EH (cell line): ENCODE results near the gene UVRAG.
"Not testable (repeated sequence)": the region's sequence is repeated elsewhere in the genome, so short reads cannot be mapped to it uniquely, and the experiment has no call there.

Experiments
- DNase-seq: peaks from one replicate; pipeline ENCODE4 v3.0.0-alpha.2; 2015; ENCODE audit warnings: low read depth

The UVRAG gene

DNA sequence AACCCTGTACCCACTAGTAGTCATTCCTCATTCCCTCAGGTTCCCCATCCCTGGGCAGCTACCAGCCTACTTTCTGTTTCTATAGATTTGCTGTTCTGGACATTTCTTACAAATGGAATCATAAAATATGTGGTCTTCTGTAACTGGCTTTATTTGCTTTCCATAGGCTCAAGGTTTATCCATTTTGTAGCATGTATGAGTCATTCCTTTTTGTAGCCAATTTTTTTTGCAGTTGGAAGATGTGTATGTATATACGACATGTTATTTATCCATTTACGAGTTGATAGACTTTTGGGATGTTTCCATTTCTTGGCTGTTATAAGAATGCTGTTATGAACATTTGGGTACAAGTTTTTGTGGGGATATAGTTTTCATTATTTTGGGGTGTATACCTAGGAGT, 260.7 kb downstream of the UVRAG start:
- DNase-seq = no peak

DNA sequence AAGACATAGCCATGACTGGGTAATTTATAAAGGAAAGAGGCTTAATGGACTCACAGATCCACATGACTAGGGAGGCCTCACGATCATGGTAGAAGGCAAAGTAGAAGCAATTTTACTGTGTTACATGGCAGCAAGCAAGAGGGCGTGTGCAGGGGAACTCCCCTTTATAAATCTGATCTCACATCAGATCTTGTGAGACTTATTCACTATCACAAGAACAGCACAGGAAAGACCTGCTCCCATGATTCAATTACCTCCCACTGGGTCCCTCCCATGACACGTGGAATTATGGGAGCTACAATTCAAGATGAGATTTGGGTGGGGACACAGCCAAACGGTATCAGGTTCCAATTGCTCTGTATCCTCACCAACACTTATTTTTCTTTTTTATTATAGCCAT, 261.2 kb downstream of the UVRAG start:
- not testable (repeated sequence) for DNase-seq

DNA sequence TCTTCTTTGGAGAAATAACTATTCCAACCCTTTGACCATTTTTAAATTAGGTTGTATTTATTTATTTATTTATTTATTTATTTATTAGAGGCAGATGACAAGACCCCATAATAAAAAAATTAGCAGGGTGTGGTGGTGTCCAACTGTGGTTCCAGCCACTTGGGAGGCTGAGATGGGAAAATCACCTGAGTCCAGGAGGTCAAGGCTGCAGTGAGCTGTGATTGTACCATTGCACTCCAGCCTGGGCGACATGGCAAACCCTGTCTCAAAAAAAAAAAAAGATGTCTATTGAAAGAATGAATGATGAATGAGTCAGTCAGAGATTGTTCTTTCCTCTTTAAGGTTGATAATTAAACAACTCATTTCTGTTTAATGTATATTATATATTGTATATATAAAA, 261.7 kb downstream of the UVRAG start:
- no peak for DNase-seq

DNA sequence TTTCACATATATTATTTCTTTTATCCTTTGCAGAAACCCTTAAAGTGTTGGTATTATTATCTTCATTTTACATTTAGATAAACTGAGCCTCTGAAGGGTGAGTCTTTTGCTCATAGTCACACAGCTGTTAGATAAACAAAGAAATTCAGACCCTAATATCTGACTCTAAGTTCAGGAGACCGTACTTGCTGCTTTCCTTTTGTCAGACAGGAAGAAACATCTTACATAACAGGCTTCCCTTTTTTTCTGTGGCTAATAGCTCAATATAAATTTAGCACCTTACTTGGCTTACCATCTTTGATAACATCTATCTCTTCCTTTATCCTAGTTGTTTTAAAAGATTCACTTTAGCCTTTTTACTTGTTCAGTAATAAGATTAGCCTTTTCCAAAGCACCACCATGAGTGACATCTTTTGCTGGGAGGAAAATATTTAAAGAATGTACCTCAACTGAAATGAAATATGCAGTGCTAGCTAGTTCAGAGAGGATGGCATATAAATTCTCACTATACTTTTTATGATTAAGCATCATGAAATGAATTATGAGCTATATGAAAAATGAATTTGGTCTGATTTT, 262.7 kb downstream of the UVRAG start:
- peak; percentile 34 for DNase-seq

- not testable (repeated sequence) for DNase-seq
These were observed 266.1 kb downstream of the UVRAG start for GRCh38 chr11:76081084-76081483.

DNA sequence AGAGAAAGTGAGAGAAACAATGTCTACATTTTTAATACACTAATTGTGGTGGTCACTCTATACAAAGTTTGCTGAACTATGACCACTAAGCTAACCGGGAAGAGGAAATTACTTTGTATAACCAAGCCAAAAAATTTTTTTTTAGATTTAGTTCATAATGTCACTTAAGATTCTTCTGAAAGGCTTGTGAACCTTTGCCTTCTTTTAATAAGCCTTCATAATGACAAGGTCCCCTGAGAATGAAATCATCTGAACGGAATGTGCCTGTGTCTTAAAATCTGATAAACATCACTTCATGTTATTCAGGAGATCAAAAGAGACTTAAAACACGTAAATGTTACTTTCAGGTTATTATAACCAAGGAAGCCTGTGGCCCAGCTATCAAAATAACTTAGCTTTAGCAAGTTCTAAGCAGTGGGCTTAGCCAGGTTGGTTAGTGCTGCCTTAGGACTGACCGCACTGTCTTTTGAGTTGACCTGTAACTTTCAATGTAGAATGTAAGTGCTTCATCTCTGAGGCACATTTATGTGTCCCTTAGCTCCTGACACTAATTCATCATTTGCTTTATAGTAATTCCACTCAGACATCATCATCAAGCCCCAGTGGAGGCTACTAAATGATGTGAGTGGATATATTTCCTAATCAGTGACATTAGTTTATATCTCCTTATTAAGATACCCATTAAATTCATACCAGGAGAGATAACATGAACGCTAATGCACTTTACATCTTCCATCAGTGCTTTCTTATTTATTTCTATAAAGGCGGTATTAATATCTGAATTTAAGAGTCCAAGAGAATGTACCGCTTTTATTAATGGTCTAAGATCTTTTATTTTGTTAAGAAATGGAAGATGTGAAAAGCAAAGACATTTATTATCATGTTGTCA, 268.8 kb downstream of the UVRAG start:
- DNase-seq = peak; percentile 42

DNA sequence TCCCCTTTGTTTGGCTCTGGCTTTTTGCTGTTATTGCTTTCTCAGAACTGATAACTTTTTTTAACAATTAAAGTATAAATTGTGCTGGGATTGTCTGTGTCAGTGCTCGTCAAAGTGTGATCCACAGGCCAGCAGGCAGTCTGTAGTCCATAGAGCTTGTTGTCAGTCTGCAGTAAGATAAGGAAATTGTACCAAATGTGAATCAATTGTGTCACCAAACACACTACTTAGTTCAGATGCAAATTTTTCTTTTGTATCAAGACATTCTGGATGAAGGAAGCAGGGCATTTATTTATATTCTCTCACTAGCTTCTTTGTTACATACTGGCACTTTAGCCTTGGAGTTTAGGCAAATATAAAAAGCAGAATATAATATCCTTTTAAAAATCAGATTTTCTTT, 270.3 kb downstream of the UVRAG start:
- DNase-seq = no peak

DNA sequence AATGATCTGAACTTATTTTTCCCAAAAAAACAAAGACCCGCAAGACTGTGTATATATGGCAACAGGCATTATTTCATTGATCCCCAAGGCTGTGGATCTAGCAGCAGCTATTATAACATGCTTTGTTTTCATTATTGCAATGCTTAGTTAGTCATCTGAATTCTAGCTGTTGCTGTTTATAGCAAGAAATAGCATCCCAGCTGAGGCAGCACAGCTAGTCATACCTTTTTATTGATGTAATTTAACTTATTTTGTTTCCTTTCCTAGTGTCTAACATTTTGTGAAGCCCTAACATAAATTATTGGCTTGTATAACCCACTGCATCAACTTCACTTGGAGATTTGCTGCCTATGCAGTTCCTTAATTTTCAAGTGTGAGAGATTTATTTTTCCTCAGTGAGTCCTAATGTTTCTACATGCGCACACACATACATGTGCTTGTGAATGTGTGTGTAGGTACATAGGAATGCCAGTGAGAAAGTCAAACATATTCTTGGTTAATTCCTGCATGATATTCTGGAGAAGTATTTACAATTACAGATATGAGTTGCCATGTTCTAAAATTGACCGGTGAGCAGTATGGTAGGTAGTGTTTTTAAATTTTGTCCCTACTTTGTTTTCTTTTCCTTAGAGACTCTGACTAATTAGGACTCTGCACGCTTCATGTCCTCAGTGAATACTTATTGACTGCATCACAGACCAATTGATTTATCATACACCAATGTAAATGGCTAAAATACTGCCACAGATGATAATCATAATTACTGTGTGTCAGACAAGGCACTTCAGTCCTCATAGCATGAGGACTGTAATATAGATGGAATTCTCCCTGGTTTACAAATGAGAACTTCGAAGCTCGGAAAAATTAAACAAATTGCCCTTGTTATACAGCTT, 272.0 kb downstream of the UVRAG start:
- DNase-seq = peak; percentile 73

DNA sequence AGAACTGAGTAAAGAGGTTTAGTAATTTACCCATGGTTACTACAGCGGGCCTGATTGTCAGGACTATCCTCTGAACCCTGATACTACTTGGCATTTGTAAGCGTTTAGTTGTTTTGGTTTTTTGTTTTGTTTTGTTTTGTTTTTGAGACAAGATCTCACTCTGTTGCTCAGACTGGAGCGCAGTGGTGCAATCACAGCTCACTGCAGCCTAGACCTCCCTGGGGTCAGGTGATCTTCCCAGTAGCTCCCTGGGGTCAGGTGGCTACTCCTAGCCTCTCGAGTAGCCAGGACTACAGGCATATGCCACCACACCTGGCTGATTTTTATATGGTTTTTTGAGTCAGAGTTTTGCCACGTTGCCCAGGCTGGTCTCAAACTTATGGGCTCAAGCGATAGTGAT, 272.7 kb downstream of the UVRAG start:
- DNase-seq = no peak

DNA sequence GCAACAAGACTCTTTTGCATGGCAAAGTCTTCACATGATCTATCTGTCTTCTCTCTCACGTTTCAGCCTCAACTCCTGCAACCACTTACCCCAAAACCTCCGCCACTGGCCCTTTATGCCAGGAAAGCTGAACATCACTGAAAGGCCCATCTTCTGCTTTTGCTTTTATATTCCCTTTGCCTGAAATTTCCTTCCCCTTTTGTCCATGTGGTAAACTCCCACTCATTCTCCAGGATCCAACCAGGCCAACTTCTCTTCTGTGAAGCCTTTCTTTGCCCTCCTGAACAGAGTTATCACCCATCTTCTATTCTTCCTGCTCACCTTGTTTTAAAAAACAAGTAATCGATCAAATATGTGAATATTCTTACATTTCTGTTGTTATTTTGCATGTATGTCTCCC, 273.5 kb downstream of the UVRAG start:
- DNase-seq = no peak

DNA sequence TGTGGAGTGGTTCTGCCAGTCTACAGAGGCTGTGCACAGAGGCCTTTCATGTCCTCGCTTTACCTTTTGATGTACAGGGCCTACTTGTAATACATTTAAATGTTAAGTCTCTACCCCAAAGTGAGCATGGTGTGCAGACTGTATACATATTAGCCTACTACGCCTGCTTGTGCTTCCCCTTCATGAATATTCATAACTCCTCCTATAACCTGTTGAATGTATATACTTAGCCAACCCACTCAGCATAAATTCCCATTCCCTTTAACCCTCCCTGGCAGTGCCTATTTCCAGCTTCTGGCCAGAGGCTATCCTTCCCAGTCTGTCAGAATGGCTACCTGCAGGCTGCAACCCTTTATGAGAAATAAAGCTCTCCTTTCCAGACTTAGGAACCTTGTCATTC, 275.2 kb downstream of the UVRAG start:
- no peak for DNase-seq

DNA sequence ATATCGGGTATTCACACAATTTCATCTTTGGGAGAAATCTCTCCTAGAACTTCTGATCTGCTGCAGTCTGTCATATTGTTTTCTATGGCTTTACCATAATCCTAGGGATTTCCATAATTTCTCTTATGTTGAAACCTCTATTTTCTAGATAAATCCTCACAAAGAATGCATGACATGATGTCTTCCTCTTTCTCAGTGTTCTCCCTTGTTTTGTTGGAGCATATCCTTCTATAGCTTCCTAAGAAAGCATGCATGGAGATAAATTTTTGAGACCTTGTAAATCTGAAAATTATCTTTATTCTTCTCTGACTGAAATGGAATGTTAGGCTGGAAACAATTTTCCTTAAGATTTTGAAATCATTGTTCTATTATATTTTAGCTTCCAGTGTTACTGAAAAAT, 275.8 kb downstream of the UVRAG start:
- no peak for DNase-seq

GRCh38 chr11:76094740-76095139, 279.7 kb downstream of the UVRAG start:
- no peak for DNase-seq

DNA sequence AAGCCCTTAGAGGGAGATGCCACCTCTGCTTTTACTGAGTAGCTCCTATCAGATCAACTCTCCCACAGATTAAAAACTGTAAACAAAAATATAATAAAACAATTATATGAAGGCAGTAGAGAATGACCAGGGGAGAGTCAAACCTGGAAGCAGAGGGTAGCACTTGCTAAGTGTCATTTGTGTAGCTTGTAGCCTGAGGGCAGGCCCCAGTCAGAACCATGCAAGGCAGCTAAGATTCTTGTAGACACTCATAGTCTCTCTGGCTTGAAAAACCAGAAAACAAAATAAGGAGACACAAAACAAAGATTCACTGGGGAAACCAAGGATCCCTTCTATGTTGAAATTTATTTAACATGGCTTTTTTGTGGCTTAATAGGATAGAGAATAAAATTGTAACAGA, 280.9 kb downstream of the UVRAG start:
- no peak for DNase-seq

DNA sequence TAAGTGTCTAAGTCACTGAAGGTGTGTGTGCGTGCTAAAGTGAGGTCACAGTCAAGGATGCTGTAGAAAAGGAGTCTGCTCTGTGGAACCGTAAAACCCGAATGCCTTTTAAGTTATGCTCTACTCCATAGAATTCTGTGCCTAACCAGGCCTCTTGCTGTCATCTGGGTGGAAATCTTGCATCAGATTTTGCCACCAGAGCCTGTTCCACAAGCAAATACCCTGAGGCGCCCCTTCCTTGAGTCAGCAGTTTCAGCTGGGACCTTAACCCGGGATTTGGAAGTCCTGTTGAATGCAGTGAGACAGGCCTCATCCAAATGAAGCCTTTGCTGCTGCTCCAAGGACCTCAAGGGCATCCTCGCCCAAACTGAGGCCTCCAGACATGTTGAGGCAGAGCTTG, 281.5 kb downstream of the UVRAG start:
- peak; percentile 47 for DNase-seq

- no peak for DNase-seq
These were observed 287.8 kb downstream of the UVRAG start for GRCh38 chr11:76102802-76103201.

- no peak for DNase-seq
These were observed 288.4 kb downstream of the UVRAG start for GRCh38 chr11:76103460-76103859.

DNA sequence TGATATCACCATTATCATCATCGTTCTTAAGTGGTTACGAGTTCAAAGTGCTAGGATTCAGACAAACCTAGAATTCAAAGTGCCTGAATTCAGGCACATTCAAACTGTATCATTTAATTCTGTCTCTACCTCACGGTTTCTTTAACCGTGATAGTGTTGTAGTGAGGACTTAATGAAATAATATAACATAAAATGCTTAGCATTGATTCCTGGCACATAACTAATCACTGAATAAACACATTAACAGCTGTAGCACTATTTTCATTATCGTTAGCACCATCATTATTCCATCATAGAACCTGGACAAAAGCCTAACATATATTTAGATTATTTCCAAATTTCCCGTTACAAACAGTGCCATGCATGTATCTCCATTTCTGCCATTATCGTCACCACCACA, 289.3 kb downstream of the UVRAG start:
- DNase-seq = no peak

GRCh38 chr11:76105637-76106036, 290.6 kb downstream of the UVRAG start:
- DNase-seq = no peak

GRCh38 chr11:76107971-76108370, 293.0 kb downstream of the UVRAG start:
- DNase-seq = peak; percentile 25

DNA sequence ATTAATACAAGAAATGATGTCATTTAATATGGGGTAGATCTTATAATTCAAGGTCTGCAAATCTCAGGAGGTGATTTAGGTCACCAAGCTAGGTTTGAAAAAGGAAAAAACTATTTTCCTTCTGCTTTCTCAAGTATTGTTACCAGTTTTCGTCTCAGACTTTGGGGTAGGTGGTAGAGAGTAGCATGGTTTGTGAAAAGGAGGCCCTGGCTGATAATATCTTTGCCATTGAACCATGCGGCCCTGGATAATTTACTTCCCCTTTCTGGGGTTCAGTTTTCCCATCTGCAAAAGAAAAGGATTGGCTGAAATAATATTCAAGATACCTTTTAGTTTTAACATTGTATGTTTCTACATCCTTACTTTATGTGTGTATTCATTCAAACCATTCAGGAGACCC, 299.2 kb downstream of the UVRAG start:
- no peak for DNase-seq

DNA sequence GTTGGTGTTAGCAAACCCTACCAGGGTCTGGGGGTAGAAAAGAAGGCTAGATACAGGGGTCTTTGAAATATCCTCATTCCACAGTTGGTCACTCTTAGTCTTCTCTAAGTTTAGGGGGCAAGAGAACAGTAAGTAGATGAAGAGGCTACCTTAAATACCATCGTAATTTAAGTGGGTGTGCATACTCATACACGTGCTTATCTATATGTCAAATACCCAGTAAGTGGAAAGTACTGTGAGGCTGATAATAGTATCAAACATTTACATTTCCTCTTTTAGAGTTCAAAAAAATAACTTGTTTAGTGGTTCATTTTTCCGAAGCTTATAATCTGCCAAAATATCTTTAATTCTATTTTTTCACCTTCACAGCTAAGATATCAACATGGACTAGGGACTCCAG, 300.5 kb downstream of the UVRAG start:
- no peak for DNase-seq

- DNase-seq = no peak
These were observed 304.0 kb downstream of the UVRAG start for GRCh38 chr11:76119032-76119431.
